Ishikawa (cell line): ENCODE data around the gene MRPS15.

ENCODE experiments used
- CEBPB ChIP-seq: IDR thresholded peaks from 2 replicates; pipeline ENCODE4 v1.6.1; 2012
- CREB1 ChIP-seq: IDR thresholded peaks from 2 replicates; pipeline ENCODE4 v1.6.1; 2012; ENCODE audit warnings: low read depth
- EGR1 ChIP-seq: IDR thresholded peaks from 2 replicates; pipeline ENCODE4 v1.6.1; 2012
- EP300 ChIP-seq: IDR thresholded peaks from 2 replicates; pipeline ENCODE4 v1.6.1; 2012; ENCODE audit warnings: borderline replicate concordance
- FOXM1 ChIP-seq: IDR thresholded peaks from 2 replicates; pipeline ENCODE4 v1.6.1; 2012; ENCODE audit warnings: low read depth, borderline replicate concordance
- NFIC ChIP-seq: IDR thresholded peaks from 2 replicates; pipeline ENCODE4 v1.6.1; 2012
- RAD21 ChIP-seq: IDR thresholded peaks from 2 replicates; pipeline ENCODE4 v1.6.1; 2012; ENCODE audit warnings: low read depth
- TAF1 ChIP-seq: IDR thresholded peaks from 2 replicates; pipeline ENCODE4 v1.6.1; 2012; ENCODE audit warnings: low read depth, mild to moderate bottlenecking
- TCF12 ChIP-seq: IDR thresholded peaks from 2 replicates; pipeline ENCODE4 v1.6.1; 2012; ENCODE audit warnings: low read depth
- TEAD4 ChIP-seq: IDR thresholded peaks from 2 replicates; pipeline ENCODE4 v1.6.1; 2012
- YY1 ChIP-seq: IDR thresholded peaks from 2 replicates; pipeline ENCODE4 v1.6.1; 2012; ENCODE audit warnings: low read depth
- TF ChIP-seq, protein P1 (sequence below): IDR thresholded peaks from 2 replicates; pipeline ENCODE4 v1.6.1; 2012; ENCODE audit warnings: low read depth, mild to moderate bottlenecking
- TF ChIP-seq, protein P2 (sequence below): IDR thresholded peaks from 2 replicates; pipeline ENCODE4 v1.6.1; 2012

DNA sequence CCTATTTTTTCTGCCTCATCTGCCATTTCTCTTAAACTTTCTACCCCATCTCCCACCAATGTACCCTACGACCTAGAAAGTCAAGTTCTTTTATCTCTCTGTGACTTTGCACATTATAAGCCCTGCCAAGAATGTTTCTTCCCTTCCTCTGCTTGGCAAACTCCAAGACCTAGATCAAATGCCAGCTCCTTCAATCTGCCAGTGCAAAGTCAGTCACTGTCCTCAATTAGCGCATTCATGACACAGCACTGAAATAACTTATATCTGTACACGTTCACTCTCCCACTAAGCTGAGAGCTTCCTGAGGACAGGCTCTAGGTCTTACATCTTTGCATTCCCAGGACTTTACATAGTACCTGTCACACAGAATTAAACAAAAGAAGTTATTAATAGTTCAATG lies 45.0 kb downstream of the MRPS15 start:
- no peak for TF ChIP-seq EP300
- no peak for TF ChIP-seq RAD21
- TF ChIP-seq, protein P1, sequence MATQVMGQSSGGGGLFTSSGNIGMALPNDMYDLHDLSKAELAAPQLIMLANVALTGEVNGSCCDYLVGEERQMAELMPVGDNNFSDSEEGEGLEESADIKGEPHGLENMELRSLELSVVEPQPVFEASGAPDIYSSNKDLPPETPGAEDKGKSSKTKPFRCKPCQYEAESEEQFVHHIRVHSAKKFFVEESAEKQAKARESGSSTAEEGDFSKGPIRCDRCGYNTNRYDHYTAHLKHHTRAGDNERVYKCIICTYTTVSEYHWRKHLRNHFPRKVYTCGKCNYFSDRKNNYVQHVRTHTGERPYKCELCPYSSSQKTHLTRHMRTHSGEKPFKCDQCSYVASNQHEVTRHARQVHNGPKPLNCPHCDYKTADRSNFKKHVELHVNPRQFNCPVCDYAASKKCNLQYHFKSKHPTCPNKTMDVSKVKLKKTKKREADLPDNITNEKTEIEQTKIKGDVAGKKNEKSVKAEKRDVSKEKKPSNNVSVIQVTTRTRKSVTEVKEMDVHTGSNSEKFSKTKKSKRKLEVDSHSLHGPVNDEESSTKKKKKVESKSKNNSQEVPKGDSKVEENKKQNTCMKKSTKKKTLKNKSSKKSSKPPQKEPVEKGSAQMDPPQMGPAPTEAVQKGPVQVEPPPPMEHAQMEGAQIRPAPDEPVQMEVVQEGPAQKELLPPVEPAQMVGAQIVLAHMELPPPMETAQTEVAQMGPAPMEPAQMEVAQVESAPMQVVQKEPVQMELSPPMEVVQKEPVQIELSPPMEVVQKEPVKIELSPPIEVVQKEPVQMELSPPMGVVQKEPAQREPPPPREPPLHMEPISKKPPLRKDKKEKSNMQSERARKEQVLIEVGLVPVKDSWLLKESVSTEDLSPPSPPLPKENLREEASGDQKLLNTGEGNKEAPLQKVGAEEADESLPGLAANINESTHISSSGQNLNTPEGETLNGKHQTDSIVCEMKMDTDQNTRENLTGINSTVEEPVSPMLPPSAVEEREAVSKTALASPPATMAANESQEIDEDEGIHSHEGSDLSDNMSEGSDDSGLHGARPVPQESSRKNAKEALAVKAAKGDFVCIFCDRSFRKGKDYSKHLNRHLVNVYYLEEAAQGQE: no peak
- no peak for TF ChIP-seq CEBPB
- no peak for TF ChIP-seq EGR1
- no peak for TF ChIP-seq TAF1
- TF ChIP-seq TEAD4: no peak
- no peak for TF ChIP-seq TCF12
- TF ChIP-seq, protein P2, sequence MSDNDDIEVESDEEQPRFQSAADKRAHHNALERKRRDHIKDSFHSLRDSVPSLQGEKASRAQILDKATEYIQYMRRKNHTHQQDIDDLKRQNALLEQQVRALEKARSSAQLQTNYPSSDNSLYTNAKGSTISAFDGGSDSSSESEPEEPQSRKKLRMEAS: no peak
- TF ChIP-seq CREB1: no peak
- no peak for TF ChIP-seq YY1
- TF ChIP-seq NFIC: no peak
- TF ChIP-seq FOXM1: no peak
